ENCODE data around the gene SRSF5.
A peak's percentile ranks its signal among the peaks of the same experiment; 100 is the strongest.
"Not testable (repeated sequence)": the region's sequence is repeated elsewhere in the genome, so short reads cannot be mapped to it uniquely, and the experiment has no call there.

Gene SRSF5

GRCh38 chr14:69766984-69767368 is at the start of gene SRSF5:
TSS of gene SRSF5 (plus strand) at chr14:69767142. CDS start at chr14:69768157, 1,015 bp downstream.
- peak; percentile 88 to 95 (median 92) for DNase-seq

- DNase-seq: not testable (repeated sequence)
Measured at GRCh38 chr14:69718614-69719013, 48.3 kb upstream of the SRSF5 start.

- DNase-seq: no peak
Measured at GRCh38 chr14:69719501-69719951, 47.4 kb upstream of the SRSF5 start.

GRCh38 chr14:69720912-69721311 is 46.0 kb upstream of the SRSF5 start:
- no peak for DNase-seq

- DNase-seq: peak; percentile 56 to 85 (median 74)
Measured at GRCh38 chr14:69726761-69727511, 40.0 kb upstream of the SRSF5 start.

GRCh38 chr14:69727860-69728259 is 39.1 kb upstream of the SRSF5 start:
- no peak for DNase-seq

- not testable (repeated sequence) for DNase-seq
Measured at GRCh38 chr14:69731919-69732598, 34.9 kb upstream of the SRSF5 start.

- not testable (repeated sequence) for DNase-seq
Measured at GRCh38 chr14:69736405-69736804, 30.5 kb upstream of the SRSF5 start.

- no peak for DNase-seq
Measured at GRCh38 chr14:69741055-69741454, 25.9 kb upstream of the SRSF5 start.

- no peak for DNase-seq
Measured at GRCh38 chr14:69749956-69750355, 17.0 kb upstream of the SRSF5 start.

GRCh38 chr14:69750495-69750894 is 16.4 kb upstream of the SRSF5 start:
- no peak for DNase-seq

GRCh38 chr14:69752773-69753172 is 14.2 kb upstream of the SRSF5 start:
- no peak for DNase-seq

- no peak for DNase-seq
Measured at GRCh38 chr14:69753860-69754259, 13.1 kb upstream of the SRSF5 start.

GRCh38 chr14:69754487-69754886 is 12.5 kb upstream of the SRSF5 start:
- DNase-seq: no peak

- no peak for DNase-seq
Measured at GRCh38 chr14:69755296-69755695, 11.6 kb upstream of the SRSF5 start.

- DNase-seq: peak in 1 of 6 experiments; percentile 5
Measured at GRCh38 chr14:69755784-69756183, 11.2 kb upstream of the SRSF5 start.

GRCh38 chr14:69756298-69756697 is 10.6 kb upstream of the SRSF5 start:
- DNase-seq: no peak

GRCh38 chr14:69760810-69761209 is 6.1 kb upstream of the SRSF5 start:
- no peak for DNase-seq

GRCh38 chr14:69763761-69764510 is 3.0 kb upstream of the SRSF5 start:
- DNase-seq: no peak

GRCh38 chr14:69767369-69767999 is 542 bp downstream of the SRSF5 start:
- peak; percentile 78 to 93 (median 85) for DNase-seq

GRCh38 chr14:69768873-69769272 is 1.9 kb downstream of the SRSF5 start:
- DNase-seq: no peak

GRCh38 chr14:69769623-69770022 is 2.7 kb downstream of the SRSF5 start:
- DNase-seq: peak in 2 of 6 experiments; percentile 5 to 41

- peak in 1 of 6 experiments; percentile 14 for DNase-seq
Measured at GRCh38 chr14:69770559-69770958, 3.6 kb downstream of the SRSF5 start.

All from stimulated activated naive CD4-positive, alpha-beta T cell (primary cell).